Sigmoid colon (tissue), 4 donors: ENCODE data around the gene RUNX2.

ENCODE experiments used
- EP300 ChIP-seq, 4 donors: sonication (generic); formaldehyde crosslinking; IDR thresholded peaks; one replicate each; pipeline ENCODE4 v1.6.1; 2017; ENCODE audit warnings: antibody characterized with exemption in 4 of 4
- POLR2A ChIP-seq, 2 donors: fragments of 450-650 bp; IDR thresholded peaks; one replicate each; pipeline ENCODE4 v1.6.1; 2016; ENCODE audit warnings: antibody characterized with exemption in 2 of 2, mild to moderate bottlenecking in 2 of 2, moderate library complexity in 2 of 2
- TF ChIP-seq, protein P1 (sequence below), 4 experiments: fragments of 450-650 bp in 3 of 4; fragments of 200-600 bp in 1 of 4; IDR thresholded peaks; one replicate each; pipeline ENCODE4 v1.5.1; 2016 to 2019; ENCODE audit warnings: antibody characterized with exemption in 4 of 4, mild to moderate bottlenecking in 3 of 4, moderate library complexity in 2 of 4

DNA sequence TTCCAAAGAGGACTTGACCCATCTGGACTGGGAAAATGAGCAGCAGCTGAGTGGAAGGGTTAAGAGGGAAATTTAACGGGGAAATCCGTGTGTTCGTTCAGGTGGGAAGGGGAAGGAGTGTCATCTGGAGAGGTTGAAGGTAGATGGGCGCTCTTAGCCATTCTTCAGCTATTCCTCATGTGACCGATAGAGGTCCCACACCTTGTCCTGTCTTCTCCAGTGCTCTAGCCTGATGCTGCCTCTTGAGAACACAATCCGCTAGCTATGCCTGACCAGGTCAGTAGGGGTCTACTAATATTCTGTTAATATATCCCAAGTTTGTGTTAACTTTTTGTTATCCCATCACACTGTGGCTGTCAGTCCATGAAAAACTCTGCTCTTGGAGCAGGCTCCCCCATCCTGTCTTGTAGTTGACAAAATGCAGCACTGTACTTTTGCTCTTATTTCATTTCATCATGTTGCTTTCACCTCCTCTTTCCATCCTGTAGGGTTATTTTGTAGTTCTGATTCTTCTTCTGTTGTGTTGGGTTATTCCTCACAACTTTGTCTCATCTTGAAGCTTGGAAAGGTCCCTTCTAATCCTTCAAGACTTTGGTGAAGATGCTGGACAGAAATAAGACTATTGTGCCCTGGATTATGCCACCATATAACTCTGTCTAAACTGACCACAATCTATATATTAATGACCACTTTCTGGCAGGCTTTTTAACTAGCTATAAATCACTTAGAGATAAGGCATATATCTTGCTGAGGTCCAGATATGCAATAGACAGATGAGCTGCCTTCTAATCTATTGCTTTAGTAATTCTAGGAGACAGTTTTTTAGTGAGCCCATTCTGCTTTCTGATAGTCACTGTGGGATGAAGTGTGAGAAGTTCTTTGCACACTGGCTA lies 173.0 kb downstream of the RUNX2 start:
- TF ChIP-seq, protein P1, sequence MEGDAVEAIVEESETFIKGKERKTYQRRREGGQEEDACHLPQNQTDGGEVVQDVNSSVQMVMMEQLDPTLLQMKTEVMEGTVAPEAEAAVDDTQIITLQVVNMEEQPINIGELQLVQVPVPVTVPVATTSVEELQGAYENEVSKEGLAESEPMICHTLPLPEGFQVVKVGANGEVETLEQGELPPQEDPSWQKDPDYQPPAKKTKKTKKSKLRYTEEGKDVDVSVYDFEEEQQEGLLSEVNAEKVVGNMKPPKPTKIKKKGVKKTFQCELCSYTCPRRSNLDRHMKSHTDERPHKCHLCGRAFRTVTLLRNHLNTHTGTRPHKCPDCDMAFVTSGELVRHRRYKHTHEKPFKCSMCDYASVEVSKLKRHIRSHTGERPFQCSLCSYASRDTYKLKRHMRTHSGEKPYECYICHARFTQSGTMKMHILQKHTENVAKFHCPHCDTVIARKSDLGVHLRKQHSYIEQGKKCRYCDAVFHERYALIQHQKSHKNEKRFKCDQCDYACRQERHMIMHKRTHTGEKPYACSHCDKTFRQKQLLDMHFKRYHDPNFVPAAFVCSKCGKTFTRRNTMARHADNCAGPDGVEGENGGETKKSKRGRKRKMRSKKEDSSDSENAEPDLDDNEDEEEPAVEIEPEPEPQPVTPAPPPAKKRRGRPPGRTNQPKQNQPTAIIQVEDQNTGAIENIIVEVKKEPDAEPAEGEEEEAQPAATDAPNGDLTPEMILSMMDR (IDR thresholded peaks at IDR 0.05), result no peak
- TF ChIP-seq EP300 (IDR thresholded peaks at IDR 0.05), result no peak
- no peak for TF ChIP-seq POLR2A (IDR thresholded peaks at IDR 0.05)
